ENCODE results near the gene TANGO2. TPM values are rescaled to one million over a fixed set of nuclear protein-coding genes. Genes with fewer than 3 reads are reported as not detected.
A peak's percentile ranks its signal among the peaks of the same experiment; 100 is the strongest.

The TANGO2 gene
- total and polyA plus RNA-seq, 9 of the 15 experiments (the other 6 are each of a cell fraction or from before 2014, with no cell fraction given): 15.5 to 94.9 (median 70.1) TPM

GRCh38 chr22:20009018-20009491, 11.9 kb upstream of the TANGO2 start (continued):
- no peak for TF ChIP-seq NR1H2 (CRISPR knock-in tag; IDR thresholded peaks at IDR 0.05)
- TF ChIP-seq BRCA1 (IDR thresholded peaks at IDR 0.05): no peak
- TF ChIP-seq BRCA1 (CRISPR knock-in tag; IDR thresholded peaks at IDR 0.05): no peak
- no peak for TF ChIP-seq ZNF583 (CRISPR knock-in tag; IDR thresholded peaks at IDR 0.05)
- no peak for TF ChIP-seq THRB (CRISPR knock-in tag; conservative IDR thresholded peaks at IDR 0.05)
- no peak for TF ChIP-seq SMARCA5 (IDR thresholded peaks at IDR 0.05)
- no peak for TF ChIP-seq L3MBTL2 (IDR thresholded peaks at IDR 0.05)
- TF ChIP-seq ZNF740 (CRISPR knock-in tag; IDR thresholded peaks at IDR 0.05): no peak
- 0 out of 4 replicates have a peak, but pooled peaks of 1 of the 2 experiments have one; percentile 9 for TF ChIP-seq ZNF740 (tag; IDR thresholded peaks at IDR 0.05)
- TF ChIP-seq TAF15 (IDR thresholded peaks at IDR 0.05; ENCODE audit: low read depth, low read length): no peak
- no peak for TF ChIP-seq BACH1 (tag; IDR thresholded peaks at IDR 0.05)
- TF ChIP-seq KAT2B (IDR thresholded peaks at IDR 0.05; ENCODE audit: low read depth, low read length): no peak
- no peak for TF ChIP-seq KAT7 (CRISPR knock-in tag; IDR thresholded peaks at IDR 0.05; ENCODE audit: borderline replicate concordance)
- no peak for TF ChIP-seq ATF7 (IDR thresholded peaks at IDR 0.05)
- no peak for TF ChIP-seq SMAD3 (CRISPR knock-in tag; conservative IDR thresholded peaks at IDR 0.05)
- TF ChIP-seq ILK (tag; IDR thresholded peaks at IDR 0.05; ENCODE audit: borderline replicate concordance, low read depth): no peak
- TF ChIP-seq POLR2A (conservative IDR thresholded peaks at IDR 0.05): no peak
- TF ChIP-seq NFXL1 (CRISPR knock-in tag; IDR thresholded peaks at IDR 0.05): no peak
- TF ChIP-seq NR4A1 (CRISPR knock-in tag; IDR thresholded peaks at IDR 0.05): peak; percentile 82
- TF ChIP-seq NR4A1 (tag; IDR thresholded peaks at IDR 0.05): no peak
- TF ChIP-seq JUN (IDR thresholded peaks at IDR 0.05; ENCODE audit: borderline replicate concordance, low read depth, low read length): no peak
- no peak for TF ChIP-seq JUN (CRISPR knock-in tag; IDR thresholded peaks at IDR 0.05; ENCODE audit: borderline replicate concordance)
- TF ChIP-seq ZBTB34 (CRISPR knock-in tag; IDR thresholded peaks at IDR 0.05): no peak
- TF ChIP-seq TCF15 (CRISPR knock-in tag; IDR thresholded peaks at IDR 0.05): peak; percentile 71
- TF ChIP-seq CBX2 (IDR thresholded peaks at IDR 0.05; ENCODE audit: insufficient read depth, low read length, poor library complexity, severe bottlenecking): no peak
- TF ChIP-seq JUND (IDR thresholded peaks at IDR 0.05; ENCODE audit: borderline replicate concordance, low read depth, low read length): no peak
- no peak for TF ChIP-seq JUND (tag; IDR thresholded peaks at IDR 0.05; ENCODE audit: borderline replicate concordance, low read depth, low read length)
- TF ChIP-seq ZNF57 (CRISPR knock-in tag; IDR thresholded peaks at IDR 0.05): 0 out of 2 replicates have a peak, but pooled peaks have one; percentile 47

Measured in K562 (cell line).